Measurements from ENCODE around the gene NAALADL1.
A peak's percentile ranks its signal among the peaks of the same experiment; 100 is the strongest.
"Not testable (repeated sequence)": the region's sequence is repeated elsewhere in the genome, so short reads cannot be mapped to it uniquely, and the experiment has no call there.

Gene NAALADL1

GRCh38 chr11:65016705-65017104 lies 41.6 kb downstream of the NAALADL1 start:
- H3K4me3 ChIP-seq (ENCODE audit: low read depth, low read length) = no peak overlapping the region
- TF ChIP-seq CTCF (IDR thresholded peaks at IDR 0.05; ENCODE audit: borderline replicate concordance, insufficient read depth, low read depth, low read length) = no peak

- TF ChIP-seq CTCF (IDR thresholded peaks at IDR 0.05; ENCODE audit: borderline replicate concordance, insufficient read depth, low read depth, low read length) = no peak
- peak overlapping the region; percentile 87 for H3K4me3 ChIP-seq (ENCODE audit: low read depth, low read length)
Measured at GRCh38 chr11:65014726-65015227, 43.6 kb downstream of the NAALADL1 start.

GRCh38 chr11:65013888-65014725 lies 44.2 kb downstream of the NAALADL1 start, which contains the start of gene ARL2:
TSS of gene ARL2 (plus strand) at chr11:65014160. CDS start at chr11:65014208, 48 bp downstream.
- peak; percentile 92 for TF ChIP-seq CTCF (IDR thresholded peaks at IDR 0.05; ENCODE audit: borderline replicate concordance, insufficient read depth, low read depth, low read length)

GRCh38 chr11:65013130-65013887 lies 45.0 kb downstream of the NAALADL1 start:
- peak; percentile 79 for TF ChIP-seq CTCF (IDR thresholded peaks at IDR 0.05; ENCODE audit: borderline replicate concordance, insufficient read depth, low read depth, low read length)
- H3K4me3 ChIP-seq (ENCODE audit: low read depth, low read length) = peak overlapping the region; percentile 87

More at GRCh38 chr11:65013888-65014725, 44.2 kb downstream of the NAALADL1 start, which contains the start of gene ARL2:
- peak within 1 kb of the TSS; percentile 87 for H3K4me3 ChIP-seq (ENCODE audit: low read depth, low read length)

GRCh38 chr11:65008873-65009272 lies 49.5 kb downstream of the NAALADL1 start:
- H3K4me3 ChIP-seq (ENCODE audit: low read depth, low read length) = no peak overlapping the region
- no peak for TF ChIP-seq CTCF (IDR thresholded peaks at IDR 0.05; ENCODE audit: borderline replicate concordance, insufficient read depth, low read depth, low read length)

- no peak for TF ChIP-seq CTCF (IDR thresholded peaks at IDR 0.05; ENCODE audit: borderline replicate concordance, insufficient read depth, low read depth, low read length)
Measured at GRCh38 chr11:65008016-65008415, 50.3 kb downstream of the NAALADL1 start.

GRCh38 chr11:65003968-65004367 lies 54.4 kb downstream of the NAALADL1 start:
- not testable (repeated sequence) for H3K4me3 ChIP-seq (ENCODE audit: low read depth, low read length)

More at GRCh38 chr11:65008016-65008415, 50.3 kb downstream of the NAALADL1 start:
- no peak overlapping the region for H3K4me3 ChIP-seq (ENCODE audit: low read depth, low read length)

Measured in GM12875 (cell line).